Measurements from ENCODE around the gene HCFC1. TPM values are rescaled to one million over a fixed set of nuclear protein-coding genes. Genes with fewer than 3 reads are reported as not detected.

The HCFC1 gene
- total RNA-seq, 1 experiment from 2014 or later, result 79.9 TPM

GRCh38 chrX:153948847-153949805 lies 22.5 kb downstream of the HCFC1 start:
- intact Hi-C loops (cut with micrococcal nuclease; ENCODE audit: unreplicated experiment), result loop anchor here (5.0 kb wide), 2 partner anchors 392 to 992 kb away; no protein-coding TSS in a partner anchor
- POLR2A ChIA-PET (ENCODE audit: unreplicated experiment), result interaction anchor here (0.6 kb wide), 1 partner anchor 141 kb away, joined by 3 read pairs; no protein-coding TSS in a partner anchor
- H3K27me3 ChIP-seq (ENCODE audit: insufficient read depth, low read depth), result no peaks in the 10 kb centered on the region
- CTCF ChIA-PET, result interaction anchor here (0.6 to 0.7 kb wide), 2 partner anchors 100 to 270 kb away, joined by 3 read pairs; no protein-coding TSS in a partner anchor
- H3K9me3 ChIP-seq (ENCODE audit: insufficient read depth, low read depth), result no peaks in the 10 kb centered on the region
- H3K9me2 ChIP-seq (ENCODE audit: insufficient read depth), result no peaks in the 10 kb centered on the region
- H3K36me3 ChIP-seq (ENCODE audit: low read depth), result no peaks in the 10 kb centered on the region
- no peak overlapping the region for H3K27ac ChIP-seq
- H3K4me2 ChIP-seq, result no peak overlapping the region
- peaks cover 9% of the 10 kb centered on the region; the same call in 1 of the 2 replicates for H4K20me1 ChIP-seq (ENCODE audit: insufficient read depth)
- TF ChIP-seq CTCF (conservative IDR thresholded peaks at IDR 0.05), result no peak
- TF ChIP-seq EZH2 (IDR thresholded peaks at IDR 0.05; ENCODE audit: low read depth), result no peak
- no peaks in the 10 kb centered on the region for H3K79me2 ChIP-seq (ENCODE audit: low read depth)
- DNase-seq, result no peak
- BruUV-seq (replicated peaks), result TSS peak; percentile 41
- H3F3A ChIP-seq (ENCODE audit: insufficient read depth, low read depth), result peaks cover 7% of the 10 kb centered on the region
- no peaks in the 10 kb centered on the region for H3K4me1 ChIP-seq (replicated peaks; ENCODE audit: insufficient read depth)
- no peak overlapping the region for H2AFZ ChIP-seq
- no peak overlapping the region for H3K4me3 ChIP-seq

GRCh38 chrX:153948002-153948466 lies 23.6 kb downstream of the HCFC1 start:
- ChIA-PET POLR2A (ENCODE audit: unreplicated experiment) (no interaction called here), CTCF (interaction anchor here (0.6 to 0.8 kb wide), 3 partner anchors 30 to 500 kb away, joined by 4 to 5 read pairs (median 4); no protein-coding TSS in a partner anchor)
- peaks cover 7% of the 10 kb centered on the region; the same call in 1 of the 2 replicates for H4K20me1 ChIP-seq (ENCODE audit: insufficient read depth)
- H3F3A ChIP-seq (ENCODE audit: insufficient read depth, low read depth), result peaks cover 7% of the 10 kb centered on the region
- H3K9me3 ChIP-seq (ENCODE audit: insufficient read depth, low read depth), result no peaks in the 10 kb centered on the region
- no peaks in the 10 kb centered on the region for H3K9me2 ChIP-seq (ENCODE audit: insufficient read depth)
- no peaks in the 10 kb centered on the region for H3K4me1 ChIP-seq (replicated peaks; ENCODE audit: insufficient read depth)
- H3K36me3 ChIP-seq (ENCODE audit: low read depth), result no peaks in the 10 kb centered on the region
- BruUV-seq (replicated peaks), result no TSS peak
- H3K27me3 ChIP-seq (ENCODE audit: insufficient read depth, low read depth), result no peaks in the 10 kb centered on the region
- no peak overlapping the region for H3K27ac ChIP-seq
- no peak for DNase-seq
- no peak overlapping the region for H3K4me2 ChIP-seq
- no peaks in the 10 kb centered on the region for H3K79me2 ChIP-seq (ENCODE audit: low read depth)
- TF ChIP-seq CTCF (conservative IDR thresholded peaks at IDR 0.05) (no peak), EZH2 (IDR thresholded peaks at IDR 0.05; ENCODE audit: low read depth) (no peak)
- H2AFZ ChIP-seq, result no peak overlapping the region
- intact Hi-C loops (cut with micrococcal nuclease; ENCODE audit: unreplicated experiment), result loop anchor here (5.0 kb wide), 2 partner anchors 391 to 991 kb away; no protein-coding TSS in a partner anchor
- H3K4me3 ChIP-seq, result no peak overlapping the region

- Histone ChIP-seq H3K4me1 (replicated peaks; ENCODE audit: insufficient read depth) (no peaks in the 10 kb centered on the region), H3K4me2 (no peak overlapping the region), H3K79me2 (ENCODE audit: low read depth) (no peaks in the 10 kb centered on the region), H3K36me3 (ENCODE audit: low read depth) (no peaks in the 10 kb centered on the region), H3K27me3 (ENCODE audit: insufficient read depth, low read depth) (no peaks in the 10 kb centered on the region), H3K27ac (no peak overlapping the region), H2AFZ (no peak overlapping the region), H3K9me2 (ENCODE audit: insufficient read depth) (no peaks in the 10 kb centered on the region), H3F3A (ENCODE audit: insufficient read depth, low read depth) (peaks cover 7% of the 10 kb centered on the region), H4K20me1 (ENCODE audit: insufficient read depth) (no peaks in the 10 kb centered on the region), H3K4me3 (no peak overlapping the region), H3K9me3 (ENCODE audit: insufficient read depth, low read depth) (no peaks in the 10 kb centered on the region)
- DNase-seq, result peak; percentile 58 to 86
- intact Hi-C loops (cut with micrococcal nuclease; ENCODE audit: unreplicated experiment), result loop anchor here (1.0 to 5.0 kb wide), 5 partner anchors 23 to 990 kb away; partner anchors contain the start of gene PLXNB3
- ChIA-PET POLR2A (ENCODE audit: unreplicated experiment) (interaction anchor here (0.6 to 0.7 kb wide), 2 partner anchors 540 to 584 kb away, joined by 3 to 20 read pairs; no protein-coding TSS in a partner anchor), CTCF (interaction anchor here (0.7 to 1.1 kb wide), 2 partner anchors 19 to 20 kb away, joined by 3 to 8 read pairs; no protein-coding TSS in a partner anchor)
- TF ChIP-seq CTCF (conservative IDR thresholded peaks at IDR 0.05), result peak; percentile 83
- no peak for TF ChIP-seq EZH2 (IDR thresholded peaks at IDR 0.05; ENCODE audit: low read depth)
- no TSS peak for BruUV-seq (replicated peaks)
Observed at GRCh38 chrX:153947009-153947769, 24.4 kb downstream of the HCFC1 start.
